ENCODE data around the gene SMYD3. TPM values are rescaled to one million over a fixed set of nuclear protein-coding genes. Genes with fewer than 3 reads are reported as not detected.

SMYD3 gene
- polyA plus RNA-seq, 1 donor from 2014 or later: 48.6 TPM

GRCh38 chr1:246338098-246338497, 169.0 kb downstream of the SMYD3 start:
- Histone ChIP-seq H3K4me2 (ENCODE audit: low read length) (no peak overlapping the region), H4K20me1 (ENCODE audit: insufficient read depth) (no peaks in the 10 kb centered on the region)

DNA sequence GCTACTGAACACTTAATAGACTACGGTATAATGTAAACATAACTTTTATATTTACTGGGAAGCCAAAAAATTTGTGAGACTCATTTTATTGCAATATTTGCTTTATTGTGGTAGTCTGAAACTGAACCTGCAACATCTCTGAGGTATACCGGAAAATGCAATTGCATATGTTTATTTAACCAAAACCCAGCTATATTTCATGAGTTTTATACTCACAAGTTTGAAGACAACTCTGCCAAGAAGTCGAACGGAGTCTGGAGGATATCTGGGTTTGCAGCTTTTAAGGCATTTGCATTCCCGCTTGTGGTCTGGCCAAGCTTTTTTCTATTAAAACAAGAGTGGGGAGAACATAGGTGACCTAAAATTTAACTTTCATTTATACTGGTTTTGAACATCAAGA, 171.9 kb downstream of the SMYD3 start:
- Histone ChIP-seq H3K79me2 (replicated peaks; ENCODE audit: insufficient read depth, low read length) (no peaks in the 10 kb centered on the region), H4K20me1 (ENCODE audit: insufficient read depth) (no peaks in the 10 kb centered on the region), H3K9ac (ENCODE audit: low read length) (no peak overlapping the region), H3K27ac (ENCODE audit: low read length) (no peak overlapping the region), H3K4me3 (ENCODE audit: low read length) (no peak overlapping the region), H3K27me3 (ENCODE audit: insufficient read depth, low read depth, low read length) (no peaks in the 10 kb centered on the region), H3F3A (ENCODE audit: insufficient read depth, low read length, poor library complexity, severe bottlenecking) (no peaks in the 10 kb centered on the region), H3K4me2 (ENCODE audit: low read length) (no peak overlapping the region), H3K9me2 (ENCODE audit: insufficient read depth, low read length) (no peaks in the 10 kb centered on the region), H3K36me3 (ENCODE audit: insufficient read depth, low read length) (no peaks in the 10 kb centered on the region), H2AFZ (ENCODE audit: low read depth, low read length) (no peak overlapping the region), H3K9me3 (ENCODE audit: low read length) (no peaks in the 10 kb centered on the region)
- no peak for TF ChIP-seq TAF1 (IDR thresholded peaks at IDR 0.05; ENCODE audit: low read depth)
- TF ChIP-seq SMC3 (conservative IDR thresholded peaks at IDR 0.05; ENCODE audit: poor library complexity): no peak
- TF ChIP-seq, protein P1, sequence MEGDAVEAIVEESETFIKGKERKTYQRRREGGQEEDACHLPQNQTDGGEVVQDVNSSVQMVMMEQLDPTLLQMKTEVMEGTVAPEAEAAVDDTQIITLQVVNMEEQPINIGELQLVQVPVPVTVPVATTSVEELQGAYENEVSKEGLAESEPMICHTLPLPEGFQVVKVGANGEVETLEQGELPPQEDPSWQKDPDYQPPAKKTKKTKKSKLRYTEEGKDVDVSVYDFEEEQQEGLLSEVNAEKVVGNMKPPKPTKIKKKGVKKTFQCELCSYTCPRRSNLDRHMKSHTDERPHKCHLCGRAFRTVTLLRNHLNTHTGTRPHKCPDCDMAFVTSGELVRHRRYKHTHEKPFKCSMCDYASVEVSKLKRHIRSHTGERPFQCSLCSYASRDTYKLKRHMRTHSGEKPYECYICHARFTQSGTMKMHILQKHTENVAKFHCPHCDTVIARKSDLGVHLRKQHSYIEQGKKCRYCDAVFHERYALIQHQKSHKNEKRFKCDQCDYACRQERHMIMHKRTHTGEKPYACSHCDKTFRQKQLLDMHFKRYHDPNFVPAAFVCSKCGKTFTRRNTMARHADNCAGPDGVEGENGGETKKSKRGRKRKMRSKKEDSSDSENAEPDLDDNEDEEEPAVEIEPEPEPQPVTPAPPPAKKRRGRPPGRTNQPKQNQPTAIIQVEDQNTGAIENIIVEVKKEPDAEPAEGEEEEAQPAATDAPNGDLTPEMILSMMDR (IDR thresholded peaks at IDR 0.05; ENCODE audit: poor library complexity, severe bottlenecking): no peak
- TF ChIP-seq, protein P2, sequence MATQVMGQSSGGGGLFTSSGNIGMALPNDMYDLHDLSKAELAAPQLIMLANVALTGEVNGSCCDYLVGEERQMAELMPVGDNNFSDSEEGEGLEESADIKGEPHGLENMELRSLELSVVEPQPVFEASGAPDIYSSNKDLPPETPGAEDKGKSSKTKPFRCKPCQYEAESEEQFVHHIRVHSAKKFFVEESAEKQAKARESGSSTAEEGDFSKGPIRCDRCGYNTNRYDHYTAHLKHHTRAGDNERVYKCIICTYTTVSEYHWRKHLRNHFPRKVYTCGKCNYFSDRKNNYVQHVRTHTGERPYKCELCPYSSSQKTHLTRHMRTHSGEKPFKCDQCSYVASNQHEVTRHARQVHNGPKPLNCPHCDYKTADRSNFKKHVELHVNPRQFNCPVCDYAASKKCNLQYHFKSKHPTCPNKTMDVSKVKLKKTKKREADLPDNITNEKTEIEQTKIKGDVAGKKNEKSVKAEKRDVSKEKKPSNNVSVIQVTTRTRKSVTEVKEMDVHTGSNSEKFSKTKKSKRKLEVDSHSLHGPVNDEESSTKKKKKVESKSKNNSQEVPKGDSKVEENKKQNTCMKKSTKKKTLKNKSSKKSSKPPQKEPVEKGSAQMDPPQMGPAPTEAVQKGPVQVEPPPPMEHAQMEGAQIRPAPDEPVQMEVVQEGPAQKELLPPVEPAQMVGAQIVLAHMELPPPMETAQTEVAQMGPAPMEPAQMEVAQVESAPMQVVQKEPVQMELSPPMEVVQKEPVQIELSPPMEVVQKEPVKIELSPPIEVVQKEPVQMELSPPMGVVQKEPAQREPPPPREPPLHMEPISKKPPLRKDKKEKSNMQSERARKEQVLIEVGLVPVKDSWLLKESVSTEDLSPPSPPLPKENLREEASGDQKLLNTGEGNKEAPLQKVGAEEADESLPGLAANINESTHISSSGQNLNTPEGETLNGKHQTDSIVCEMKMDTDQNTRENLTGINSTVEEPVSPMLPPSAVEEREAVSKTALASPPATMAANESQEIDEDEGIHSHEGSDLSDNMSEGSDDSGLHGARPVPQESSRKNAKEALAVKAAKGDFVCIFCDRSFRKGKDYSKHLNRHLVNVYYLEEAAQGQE (IDR thresholded peaks at IDR 0.05; ENCODE audit: borderline replicate concordance): no peak
- no peak for TF ChIP-seq RAD21 (conservative IDR thresholded peaks at IDR 0.05)
- TF ChIP-seq POLR2AphosphoS5 (IDR thresholded peaks at IDR 0.05): no peak
- no peak for TF ChIP-seq EP300 (conservative IDR thresholded peaks at IDR 0.05; ENCODE audit: poor library complexity, severe bottlenecking)
- no peak for TF ChIP-seq EZH2 (IDR thresholded peaks at IDR 0.05; ENCODE audit: borderline replicate concordance, insufficient read depth, low read length, poor library complexity, severe bottlenecking)
- TF ChIP-seq MXI1 (conservative IDR thresholded peaks at IDR 0.05; ENCODE audit: poor library complexity, severe bottlenecking): no peak

More at GRCh38 chr1:246338098-246338497, 169.0 kb downstream of the SMYD3 start:
- H3K36me3 ChIP-seq (ENCODE audit: insufficient read depth, low read length): no peaks in the 10 kb centered on the region
- H3K9me3 ChIP-seq (ENCODE audit: low read length): no peaks in the 10 kb centered on the region
- H2AFZ ChIP-seq (ENCODE audit: low read depth, low read length): no peak overlapping the region
- H3K9me2 ChIP-seq (ENCODE audit: insufficient read depth, low read length): no peaks in the 10 kb centered on the region
- no peak overlapping the region for H3K27ac ChIP-seq (ENCODE audit: low read length)
- H3K27me3 ChIP-seq (ENCODE audit: insufficient read depth, low read depth, low read length): no peaks in the 10 kb centered on the region
- H3K4me3 ChIP-seq (ENCODE audit: low read length): no peak overlapping the region
- no peak overlapping the region for H3K9ac ChIP-seq (ENCODE audit: low read length)
- H3F3A ChIP-seq (ENCODE audit: insufficient read depth, low read length, poor library complexity, severe bottlenecking): no peaks in the 10 kb centered on the region
- TF ChIP-seq TAF1 (IDR thresholded peaks at IDR 0.05; ENCODE audit: low read depth): no peak
- no peak for TF ChIP-seq MXI1 (conservative IDR thresholded peaks at IDR 0.05; ENCODE audit: poor library complexity, severe bottlenecking)
- TF ChIP-seq SMC3 (conservative IDR thresholded peaks at IDR 0.05; ENCODE audit: poor library complexity): no peak
- no peak for TF ChIP-seq EZH2 (IDR thresholded peaks at IDR 0.05; ENCODE audit: borderline replicate concordance, insufficient read depth, low read length, poor library complexity, severe bottlenecking)
- TF ChIP-seq, protein P2 (IDR thresholded peaks at IDR 0.05; ENCODE audit: borderline replicate concordance): no peak
- no peak for TF ChIP-seq RAD21 (conservative IDR thresholded peaks at IDR 0.05)
- no peak for TF ChIP-seq POLR2AphosphoS5 (IDR thresholded peaks at IDR 0.05)
- no peak for TF ChIP-seq EP300 (conservative IDR thresholded peaks at IDR 0.05; ENCODE audit: poor library complexity, severe bottlenecking)
- TF ChIP-seq, protein P1 (IDR thresholded peaks at IDR 0.05; ENCODE audit: poor library complexity, severe bottlenecking): no peak
- H3K79me2 ChIP-seq (replicated peaks; ENCODE audit: insufficient read depth, low read length): no peaks in the 10 kb centered on the region

Data from neural cell (in vitro differentiated cells).